Colonic mucosa (tissue), 4 donors: ENCODE data around the gene NPIPA1. TPM values are rescaled to one million over a fixed set of nuclear protein-coding genes. Genes with fewer than 3 reads are reported as not detected.
"Not testable (repeated sequence)": the region's sequence is repeated elsewhere in the genome, so short reads cannot be mapped to it uniquely, and the experiment has no call there.

Experiments
- DNase-seq: peaks from one replicate; pipeline ENCODE4 v3.0.0-alpha.2; 2020
- H3K27ac ChIP-seq: fragments of 200-600 bp; one replicate; pipeline ENCODE4 v1.8.0; 2021
- H3K27me3 ChIP-seq: fragments of 200-600 bp; one replicate; pipeline ENCODE4 v1.8.0; 2021
- H3K36me3 ChIP-seq: fragments of 200-600 bp; one replicate; pipeline ENCODE4 v1.8.0; 2021
- H3K4me1 ChIP-seq: fragments of 200-600 bp; one replicate; pipeline ENCODE4 v1.8.0; 2021; ENCODE audit warnings: mild to moderate bottlenecking
- H3K4me3 ChIP-seq: fragments of 200-600 bp; one replicate; pipeline ENCODE4 v1.8.0; 2021
- H3K9ac ChIP-seq, 2 donors: one replicate each; pipeline ENCODE4 v1.7.0; 2013; ENCODE audit warnings: control low read depth in 2 of 2, low read depth in 2 of 2, low read length in 2 of 2
- H3K9me3 ChIP-seq: fragments of 200-600 bp; one replicate; pipeline ENCODE4 v1.8.0; 2021
- CTCF ChIP-seq: fragments of 200-600 bp; IDR thresholded peaks from one replicate; pipeline ENCODE4 v1.8.0; 2022; ENCODE audit warnings: antibody characterized with exemption, mild to moderate bottlenecking
- intact Hi-C: fragments of 100-400 bp; cut with DNase I; formaldehyde crosslinking; loops from one replicate; pipeline ENCODE4 v1.14.1; 2022
- total RNA-seq, 2 donors: library from RNA; stranded (reverse); fragmentation: NEBNext Ultra II Directional in 1 of 2; extraction: Animal tissue kit (Norgen Biotek cat#: 25700) in 1 of 2; gene quantifications; one replicate each; pipeline ENCODE4 v1.2.1, GENCODE V29; 2021
- donor health status: healthy.
- donor health status: DM: no; HTN: no; CAD: no.
- donor health status: DM: no; HTN: no; CAD: no.

Gene NPIPA1
- total RNA-seq, 2 donors from 2014 or later = 32.8 to 74.3 TPM

DNA sequence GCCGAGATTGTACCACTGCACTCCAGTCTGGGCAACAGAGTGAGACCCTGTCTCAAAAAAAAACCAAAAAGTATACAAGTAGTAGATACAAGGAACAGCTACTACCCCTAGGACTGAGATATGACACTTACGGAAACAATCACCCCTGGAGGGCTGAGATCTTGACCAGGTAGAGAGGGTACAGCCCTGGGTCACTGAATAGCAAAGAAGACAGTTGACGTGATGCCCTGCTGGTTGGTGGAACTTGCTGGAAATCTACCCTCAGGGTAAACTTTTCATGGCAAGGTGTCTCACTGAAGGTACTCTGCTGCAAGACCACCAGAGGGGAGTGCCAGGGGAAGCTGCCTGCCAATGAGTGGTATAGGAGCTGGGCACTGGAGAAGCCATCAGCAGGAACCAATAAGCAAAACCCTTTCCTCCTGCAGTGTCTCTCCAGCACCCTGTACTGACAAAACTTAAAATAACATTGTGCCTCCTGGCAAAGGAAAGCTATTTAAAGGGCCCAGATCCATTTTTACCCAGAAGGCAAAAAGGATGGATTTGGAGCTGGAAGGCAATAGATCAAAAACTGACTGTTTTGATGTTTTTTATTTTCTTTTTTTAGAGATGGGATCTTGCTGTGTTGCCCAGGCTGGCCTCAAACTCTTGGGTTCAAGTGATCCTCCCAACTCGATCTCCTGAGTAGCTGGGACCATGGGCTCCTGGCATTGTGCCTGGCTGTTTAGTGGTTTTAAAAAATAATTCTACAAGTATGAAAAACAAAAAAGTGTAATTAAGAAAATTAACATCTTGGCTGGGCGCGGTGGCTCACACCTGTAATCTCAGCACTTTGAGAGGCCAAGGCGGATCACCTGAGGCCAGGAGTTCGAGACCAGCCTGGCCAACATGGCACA is 26.3 kb downstream of the NPIPA1 start:
- Histone ChIP-seq H3K9ac (no peak overlapping the region), H3K4me1 (no peaks in the 10 kb centered on the region), H3K36me3 (no peaks in the 10 kb centered on the region), H3K27me3 (no peaks in the 10 kb centered on the region), H3K27ac (no peak overlapping the region), H3K9me3 (no peaks in the 10 kb centered on the region), H3K4me3 (no peak overlapping the region)
- DNase-seq = no peak
- TF ChIP-seq CTCF = no peak
- intact Hi-C loops = no loop called here

- H3K36me3 ChIP-seq = no peaks in the 10 kb centered on the region
- no peak overlapping the region for H3K27ac ChIP-seq
- no peak for TF ChIP-seq CTCF
- no peaks in the 10 kb centered on the region for H3K9me3 ChIP-seq
- no peaks in the 10 kb centered on the region for H3K4me1 ChIP-seq
- no peaks in the 10 kb centered on the region for H3K27me3 ChIP-seq
- intact Hi-C loops = no loop called here
- H3K9ac ChIP-seq = no peak overlapping the region
- no peak overlapping the region for H3K4me3 ChIP-seq
- no peak for DNase-seq
Observed at GRCh38 chr16:14965328-14965727, 28.1 kb downstream of the NPIPA1 start.

DNA sequence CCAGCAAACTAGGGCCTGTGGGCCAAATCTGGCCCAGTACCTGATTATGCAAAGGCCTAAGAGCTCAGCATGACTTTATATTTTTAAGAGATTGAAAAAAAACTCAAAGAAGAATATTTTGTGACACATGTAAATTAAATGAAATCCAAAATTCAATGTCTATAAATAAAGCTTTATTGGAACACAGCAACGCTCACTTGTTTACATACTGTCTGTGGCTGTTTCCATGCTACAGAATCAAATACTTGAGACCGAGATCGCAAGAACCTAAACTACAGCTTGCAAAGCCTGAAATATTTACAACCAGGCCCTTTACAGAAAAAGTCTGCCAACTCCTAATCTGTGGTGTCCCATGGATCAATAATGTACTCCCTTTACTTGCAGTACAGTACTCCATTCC is 32.6 kb downstream of the NPIPA1 start:
- intact Hi-C loops, DNase-seq, H3K9me3 ChIP-seq, H3K27ac ChIP-seq, H3K4me3 ChIP-seq, H3K9ac ChIP-seq, H3K4me1 ChIP-seq, H3K36me3 ChIP-seq, H3K27me3 ChIP-seq: not testable (repeated sequence)

GRCh38 chr16:14971621-14972228 is 34.5 kb downstream of the NPIPA1 start:
- H3K9ac ChIP-seq, H3K9me3 ChIP-seq, intact Hi-C loops, H3K4me3 ChIP-seq, DNase-seq, H3K36me3 ChIP-seq, H3K4me1 ChIP-seq, H3K27me3 ChIP-seq, H3K27ac ChIP-seq: not testable (repeated sequence)

GRCh38 chr16:14973785-14974322 is 36.6 kb downstream of the NPIPA1 start:
- H3K4me1 ChIP-seq, intact Hi-C loops, H3K9me3 ChIP-seq, H3K36me3 ChIP-seq, H3K27me3 ChIP-seq, H3K27ac ChIP-seq: not testable (repeated sequence)
- peak overlapping the region in 1 of 2 donors; percentile 91 for H3K9ac ChIP-seq
- DNase-seq = peak; percentile 68
- peak overlapping the region; percentile 92 for H3K4me3 ChIP-seq

DNA sequence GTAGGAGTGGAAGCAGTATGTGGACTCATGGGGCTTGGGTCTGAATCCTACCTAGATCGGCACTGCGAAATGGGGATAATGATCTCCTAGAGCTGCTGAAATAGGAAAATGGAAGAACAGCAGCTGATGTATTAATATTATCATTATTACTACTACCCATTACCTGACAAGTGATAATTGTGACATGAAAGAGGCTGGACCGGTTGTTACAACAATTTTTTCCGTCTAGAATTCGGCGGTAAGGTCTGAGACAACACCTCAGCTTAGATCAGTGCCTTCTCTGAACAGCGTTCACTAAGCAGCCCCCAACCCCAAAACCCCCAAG is 37.0 kb downstream of the NPIPA1 start:
- H3K9me3 ChIP-seq, DNase-seq, H3K27me3 ChIP-seq, H3K4me1 ChIP-seq, intact Hi-C loops, H3K36me3 ChIP-seq: not testable (repeated sequence)
- peak overlapping the region; percentile 37 to 91 for H3K9ac ChIP-seq
- H3K27ac ChIP-seq = peak overlapping the region; percentile 89
- H3K4me3 ChIP-seq = peak overlapping the region; percentile 92

- H3K9ac ChIP-seq = peak within 1 kb of the TSS; percentile 91 to 100
- intact Hi-C loops, H3K36me3 ChIP-seq, H3K4me1 ChIP-seq, H3K27me3 ChIP-seq, H3K9me3 ChIP-seq: not testable (repeated sequence)
- DNase-seq = peak; percentile 99
- H3K27ac ChIP-seq = peak within 1 kb of the TSS; percentile 89
- peak within 1 kb of the TSS; percentile 92 for H3K4me3 ChIP-seq
Observed at GRCh38 chr16:14974656-14975417, 37.6 kb downstream of the NPIPA1 start, which contains the start of gene PDXDC1. Gene PDXDC1 (plus strand): TSS chr16:14975026. CDS start chr16:14975200, 174 bp downstream.

- peak; percentile 87 for DNase-seq
- H3K27me3 ChIP-seq, H3K36me3 ChIP-seq, H3K4me1 ChIP-seq, H3K9me3 ChIP-seq, intact Hi-C loops: not testable (repeated sequence)
- Histone ChIP-seq H3K4me3 (peak overlapping the region; percentile 92), H3K27ac (peak overlapping the region; percentile 89), H3K9ac (peak overlapping the region; percentile 91 to 100)
Observed at GRCh38 chr16:14975418-14976194, 38.4 kb downstream of the NPIPA1 start.

DNA sequence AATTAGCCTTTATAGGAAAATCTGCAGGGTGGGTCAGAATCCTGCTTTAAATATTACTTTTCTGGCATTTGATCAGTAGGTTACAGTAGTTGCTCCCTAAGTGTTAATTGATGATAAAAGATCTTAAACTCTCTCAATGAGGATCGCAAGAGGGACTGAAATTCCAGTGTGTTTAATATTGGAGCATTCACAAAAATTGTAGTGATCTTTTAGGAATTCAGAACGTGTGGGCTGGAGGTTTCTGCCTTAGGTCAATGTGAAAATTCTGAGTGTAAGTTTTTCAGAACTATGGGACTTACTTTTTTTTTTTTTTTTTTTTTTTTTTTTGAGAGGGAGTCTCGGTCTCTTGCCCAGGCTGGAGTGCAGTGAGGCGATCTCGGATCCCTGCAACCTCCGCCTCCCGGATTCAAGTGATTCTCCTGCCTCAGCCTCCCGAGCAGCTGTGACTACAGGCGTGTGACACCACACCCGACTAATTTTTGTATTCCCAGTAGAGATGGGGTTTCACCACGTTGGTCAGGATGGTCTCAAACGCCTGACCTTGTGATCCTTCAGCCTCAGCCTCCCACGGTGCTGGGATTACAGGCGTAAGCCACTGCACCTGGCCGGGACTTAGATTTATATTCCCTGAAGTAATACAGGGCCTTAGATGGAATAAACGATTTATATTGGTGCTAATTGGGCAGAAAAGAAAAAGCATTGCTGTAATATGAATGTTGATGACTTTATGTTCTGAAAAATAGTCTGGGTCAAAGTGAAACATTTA is 39.9 kb downstream of the NPIPA1 start:
- H3K27me3 ChIP-seq, DNase-seq, H3K4me1 ChIP-seq, H3K9me3 ChIP-seq, H3K36me3 ChIP-seq, H3K4me3 ChIP-seq, H3K27ac ChIP-seq, intact Hi-C loops: not testable (repeated sequence)
- peak overlapping the region in 1 of 2 donors; percentile 91 for H3K9ac ChIP-seq

- peak overlapping the region in 1 of 2 donors; percentile 8 for H3K9ac ChIP-seq
- H3K4me3 ChIP-seq, H3K36me3 ChIP-seq, DNase-seq, H3K9me3 ChIP-seq, intact Hi-C loops, H3K4me1 ChIP-seq, H3K27me3 ChIP-seq: not testable (repeated sequence)
- H3K27ac ChIP-seq = peak overlapping the region; percentile 77
Observed at GRCh38 chr16:14978281-14978680, 41.0 kb downstream of the NPIPA1 start.
